OCI-LY3 (cell line): ENCODE data around the gene NRDC.

Experiments used
- H2AFZ ChIP-seq: fragments of 200-600, 300-600 bp; shearing (Covaris generic); 2 replicates; pipeline ENCODE4 v1.6.0; 2014; ENCODE audit warnings: antibody characterized with exemption, low read depth, low read length
- H3K27ac ChIP-seq: fragments of 200-600, 300-600 bp; sonication (generic); 2 replicates; pipeline ENCODE4 v1.5.1; 2014; ENCODE audit warnings: mild to moderate bottlenecking, low read length, moderate library complexity, mixed read lengths
- H3K27me3 ChIP-seq: fragments of 200-600, 300-600 bp; sonication (generic); 2 replicates; pipeline ENCODE4 v1.6.1; 2014; ENCODE audit warnings: low read depth, low read length, mixed read lengths
- H3K36me3 ChIP-seq: fragments of 200-600, 300-600 bp; sonication (generic); replicated peaks from 2 replicates; pipeline ENCODE3; 2014; ENCODE audit warnings: low read depth, low read length, mixed read lengths
- H3K4me1 ChIP-seq: fragments of 300-600, 200-600 bp; sonication (generic); 2 replicates; pipeline ENCODE4 v1.6.1; 2014; ENCODE audit warnings: low read length, mixed read lengths
- H3K4me2 ChIP-seq: fragments of 200-600, 300-600 bp; sonication (generic); 2 replicates; pipeline ENCODE4 v1.6.1; 2014; ENCODE audit warnings: low read length, mixed read lengths
- H3K4me3 ChIP-seq: fragments of 300-600, 200-600 bp; sonication (generic); 2 replicates; pipeline ENCODE4 v1.5.1; 2014; ENCODE audit warnings: antibody characterized with exemption, mild to moderate bottlenecking, low read length, moderate library complexity
- H3K79me2 ChIP-seq: fragments of 300-600, 200-600 bp; shearing (Covaris generic); 2 replicates; pipeline ENCODE4 v1.6.1; 2014; ENCODE audit warnings: mild to moderate bottlenecking, low read length, mixed read lengths
- H3K9ac ChIP-seq: fragments of 300-600, 200-600 bp; shearing (Covaris generic); 2 replicates; pipeline ENCODE4 v1.6.0; 2014; ENCODE audit warnings: mild to moderate bottlenecking, low read length, moderate library complexity
- H3K9me3 ChIP-seq: fragments of 200-600, 300-600 bp; shearing (Covaris generic); 2 replicates; pipeline ENCODE4 v1.6.1; 2014; ENCODE audit warnings: low read length, mixed read lengths; ENCODE audit not compliant: insufficient read depth
- H4K20me1 ChIP-seq: fragments of 200-600, 300-600 bp; sonication (generic); 2 replicates; pipeline ENCODE4 v1.6.1; 2016; ENCODE audit warnings: low read length, mixed read lengths; ENCODE audit not compliant: insufficient read depth
- CTCF ChIP-seq: fragments of 200-600, 300-600 bp; sonication (generic); IDR thresholded peaks from 2 replicates; pipeline ENCODE4 v1.5.1; 2014; ENCODE audit warnings: antibody characterized with exemption, low read length, low read depth
- EZH2phosphoT487 ChIP-seq: fragments of 200-600 bp; shearing (Covaris generic); IDR thresholded peaks from 2 replicates; pipeline ENCODE4 v1.6.1; 2018; ENCODE audit warnings: antibody characterized with exemption, mixed run types, low read depth

NRDC gene

GRCh38 chr1:51761351-51761750 is 117.2 kb downstream of the NRDC start:
- Histone ChIP-seq H3K27me3 (no peaks in the 10 kb centered on the region), H3K27ac (no peak overlapping the region), H3K9ac (no peak overlapping the region), H4K20me1 (no peaks in the 10 kb centered on the region), H3K4me2 (no peak overlapping the region), H3K4me1 (no peaks in the 10 kb centered on the region), H3K4me3 (no peak overlapping the region), H3K9me3 (no peaks in the 10 kb centered on the region), H2AFZ (no peak overlapping the region), H3K36me3 (peaks cover 11% of the 10 kb centered on the region), H3K79me2 (no peaks in the 10 kb centered on the region)
- TF ChIP-seq EZH2phosphoT487 (no peak), CTCF (no peak)

GRCh38 chr1:51760872-51761271 is 117.7 kb downstream of the NRDC start:
- no peak for TF ChIP-seq CTCF
- no peak for TF ChIP-seq EZH2phosphoT487
- no peaks in the 10 kb centered on the region for H3K27me3 ChIP-seq
- no peaks in the 10 kb centered on the region for H4K20me1 ChIP-seq
- H2AFZ ChIP-seq, result no peak overlapping the region
- no peaks in the 10 kb centered on the region for H3K9me3 ChIP-seq
- H3K4me3 ChIP-seq, result no peak overlapping the region
- peaks cover 6% of the 10 kb centered on the region for H3K36me3 ChIP-seq
- H3K4me2 ChIP-seq, result no peak overlapping the region
- H3K79me2 ChIP-seq, result no peaks in the 10 kb centered on the region
- no peak overlapping the region for H3K27ac ChIP-seq
- no peak overlapping the region for H3K9ac ChIP-seq
- H3K4me1 ChIP-seq, result no peaks in the 10 kb centered on the region

- Histone ChIP-seq H3K36me3 (peaks cover 4% of the 10 kb centered on the region), H3K4me2 (no peak overlapping the region), H3K79me2 (no peaks in the 10 kb centered on the region), H3K4me1 (no peaks in the 10 kb centered on the region), H3K27ac (no peak overlapping the region), H4K20me1 (no peaks in the 10 kb centered on the region), H3K27me3 (no peaks in the 10 kb centered on the region), H2AFZ (no peak overlapping the region), H3K9ac (no peak overlapping the region), H3K4me3 (no peak overlapping the region), H3K9me3 (no peaks in the 10 kb centered on the region)
- TF ChIP-seq CTCF (no peak), EZH2phosphoT487 (no peak)
These were observed 120.2 kb downstream of the NRDC start for GRCh38 chr1:51758310-51758709.

- peaks cover 18% of the 10 kb centered on the region for H3K36me3 ChIP-seq
- TF ChIP-seq EZH2phosphoT487 (no peak), CTCF (no peak)
These were observed 122.2 kb downstream of the NRDC start for GRCh38 chr1:51756290-51756689.

More at GRCh38 chr1:51756290-51756689, 122.2 kb downstream of the NRDC start:
- H2AFZ ChIP-seq, result no peak overlapping the region
- no peak overlapping the region for H3K4me2 ChIP-seq
- no peaks in the 10 kb centered on the region for H3K4me1 ChIP-seq
- no peaks in the 10 kb centered on the region for H3K79me2 ChIP-seq
- H4K20me1 ChIP-seq, result no peaks in the 10 kb centered on the region
- H3K4me3 ChIP-seq, result no peak overlapping the region
- no peak overlapping the region for H3K27ac ChIP-seq
- H3K9ac ChIP-seq, result no peak overlapping the region
- H3K9me3 ChIP-seq, result no peaks in the 10 kb centered on the region
- no peaks in the 10 kb centered on the region for H3K27me3 ChIP-seq
